ENCODE results near the gene UBL3. TPM values are rescaled to one million over a fixed set of nuclear protein-coding genes. Genes with fewer than 3 reads are reported as not detected.

UBL3 gene
- total RNA-seq, 1 experiment from 2014 or later = 3.9 TPM

DNA sequence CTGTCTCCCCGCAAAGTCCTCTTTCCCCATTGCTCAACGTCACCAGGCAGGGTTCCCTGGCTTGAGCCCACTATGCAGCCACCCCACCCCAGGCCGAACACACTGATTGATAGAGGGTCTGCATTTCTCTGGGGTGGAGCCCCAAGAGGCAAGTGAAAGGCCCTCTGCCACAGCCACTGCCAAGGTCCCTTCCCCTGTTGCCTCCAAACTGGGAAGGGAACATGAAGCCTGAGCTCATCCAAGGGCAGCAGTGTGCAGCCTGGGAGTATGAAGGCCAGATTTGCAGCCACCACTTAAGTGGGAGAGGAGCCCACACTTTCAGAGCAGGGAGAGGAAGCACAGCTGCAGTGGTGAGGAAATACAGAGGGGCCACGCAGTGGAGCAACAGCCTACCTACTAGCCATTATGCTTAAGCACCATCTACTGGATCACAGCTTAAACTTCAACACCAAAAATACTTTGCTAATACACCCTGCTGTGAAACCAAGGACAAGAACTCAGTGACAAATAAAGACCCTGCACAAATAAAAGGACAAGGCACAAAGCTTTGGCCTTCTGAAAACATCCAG lies 48.6 kb downstream of the UBL3 start:
- DNase-seq = peak; percentile 53
- no peaks in the 10 kb centered on the region for H3K9me2 ChIP-seq (replicated peaks; ENCODE audit: insufficient read depth, low read length)
- H3K36me3 ChIP-seq (ENCODE audit: insufficient read depth, low read length) = no peaks in the 10 kb centered on the region
- H4K20me1 ChIP-seq (ENCODE audit: insufficient read depth, low read depth, low read length) = peaks cover 32% of the 10 kb centered on the region
- H3K79me2 ChIP-seq (ENCODE audit: low read length) = no peaks in the 10 kb centered on the region
- H3K27ac ChIP-seq (ENCODE audit: low read length) = no peak overlapping the region
- no peaks in the 10 kb centered on the region for H3K9me3 ChIP-seq (ENCODE audit: low read length)
- no peak overlapping the region for H3K9ac ChIP-seq (ENCODE audit: low read length)
- no peaks in the 10 kb centered on the region for H3K27me3 ChIP-seq (ENCODE audit: low read length)
- H2AFZ ChIP-seq (ENCODE audit: low read length) = no peak overlapping the region
- H3K4me2 ChIP-seq (ENCODE audit: low read depth, low read length, poor library complexity, severe bottlenecking) = no peak overlapping the region
- no peak overlapping the region for H3K4me3 ChIP-seq (ENCODE audit: low read length)
- H3K4me1 ChIP-seq (ENCODE audit: low read length) = no peaks in the 10 kb centered on the region

DNA sequence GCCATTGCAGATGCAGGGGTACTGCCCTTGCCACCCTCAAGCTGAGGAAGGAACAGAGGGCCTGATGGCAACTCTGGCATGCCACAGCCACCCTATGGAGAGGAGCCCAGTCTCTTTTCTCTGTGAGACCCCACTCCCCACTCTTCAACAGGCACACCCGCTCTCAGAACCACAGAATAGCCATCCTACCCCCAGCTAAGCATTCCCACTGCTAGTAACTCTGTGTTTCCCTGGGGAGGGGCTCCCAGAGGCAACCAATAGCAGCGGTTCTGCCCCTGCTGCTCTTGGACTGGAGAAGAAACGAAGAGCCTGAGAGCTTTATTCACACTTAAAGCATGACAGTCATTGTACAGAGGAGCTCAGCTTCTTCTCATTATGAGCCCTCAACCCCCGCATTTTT lies 49.3 kb downstream of the UBL3 start:
- H3K79me2 ChIP-seq (ENCODE audit: low read length) = no peaks in the 10 kb centered on the region
- no peaks in the 10 kb centered on the region for H3K36me3 ChIP-seq (ENCODE audit: insufficient read depth, low read length)
- H4K20me1 ChIP-seq (ENCODE audit: insufficient read depth, low read depth, low read length) = peaks cover 32% of the 10 kb centered on the region
- H3K9me2 ChIP-seq (replicated peaks; ENCODE audit: insufficient read depth, low read length) = no peaks in the 10 kb centered on the region
- no peaks in the 10 kb centered on the region for H3K9me3 ChIP-seq (ENCODE audit: low read length)
- no peaks in the 10 kb centered on the region for H3K4me1 ChIP-seq (ENCODE audit: low read length)
- H3K27ac ChIP-seq (ENCODE audit: low read length) = no peak overlapping the region
- H3K4me3 ChIP-seq (ENCODE audit: low read length) = no peak overlapping the region
- no peak overlapping the region for H3K4me2 ChIP-seq (ENCODE audit: low read depth, low read length, poor library complexity, severe bottlenecking)
- no peak for DNase-seq
- no peak overlapping the region for H2AFZ ChIP-seq (ENCODE audit: low read length)
- H3K9ac ChIP-seq (ENCODE audit: low read length) = no peak overlapping the region
- H3K27me3 ChIP-seq (ENCODE audit: low read length) = no peaks in the 10 kb centered on the region

DNA sequence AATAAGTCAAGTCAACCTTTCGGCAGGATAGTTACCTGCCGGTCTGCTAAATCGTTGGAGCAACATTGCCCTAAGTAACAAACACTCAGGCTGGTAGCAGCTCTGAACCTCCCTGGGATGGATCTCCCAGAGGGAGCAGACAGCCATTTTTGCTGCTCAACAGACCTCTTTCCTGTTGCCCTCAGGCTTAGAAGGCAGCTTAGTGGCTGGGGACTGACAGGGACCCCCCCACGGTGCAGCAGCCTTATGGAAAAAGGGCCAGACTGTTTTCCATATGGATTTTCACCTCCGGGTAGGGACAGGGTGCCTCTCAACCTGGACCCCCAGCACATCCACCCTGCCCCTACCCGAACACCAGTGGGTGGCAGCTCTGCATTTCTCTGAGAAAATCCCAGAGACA lies 49.7 kb downstream of the UBL3 start:
- no peak for DNase-seq
- H3K9ac ChIP-seq (ENCODE audit: low read length) = no peak overlapping the region
- H3K36me3 ChIP-seq (ENCODE audit: insufficient read depth, low read length) = no peaks in the 10 kb centered on the region
- H3K4me1 ChIP-seq (ENCODE audit: low read length) = no peaks in the 10 kb centered on the region
- H2AFZ ChIP-seq (ENCODE audit: low read length) = no peak overlapping the region
- no peaks in the 10 kb centered on the region for H3K27me3 ChIP-seq (ENCODE audit: low read length)
- no peak overlapping the region for H3K4me2 ChIP-seq (ENCODE audit: low read depth, low read length, poor library complexity, severe bottlenecking)
- no peak overlapping the region for H3K4me3 ChIP-seq (ENCODE audit: low read length)
- peaks cover 32% of the 10 kb centered on the region for H4K20me1 ChIP-seq (ENCODE audit: insufficient read depth, low read depth, low read length)
- H3K79me2 ChIP-seq (ENCODE audit: low read length) = no peaks in the 10 kb centered on the region
- H3K9me3 ChIP-seq (ENCODE audit: low read length) = no peaks in the 10 kb centered on the region
- H3K27ac ChIP-seq (ENCODE audit: low read length) = no peak overlapping the region
- no peaks in the 10 kb centered on the region for H3K9me2 ChIP-seq (replicated peaks; ENCODE audit: insufficient read depth, low read length)

DNA sequence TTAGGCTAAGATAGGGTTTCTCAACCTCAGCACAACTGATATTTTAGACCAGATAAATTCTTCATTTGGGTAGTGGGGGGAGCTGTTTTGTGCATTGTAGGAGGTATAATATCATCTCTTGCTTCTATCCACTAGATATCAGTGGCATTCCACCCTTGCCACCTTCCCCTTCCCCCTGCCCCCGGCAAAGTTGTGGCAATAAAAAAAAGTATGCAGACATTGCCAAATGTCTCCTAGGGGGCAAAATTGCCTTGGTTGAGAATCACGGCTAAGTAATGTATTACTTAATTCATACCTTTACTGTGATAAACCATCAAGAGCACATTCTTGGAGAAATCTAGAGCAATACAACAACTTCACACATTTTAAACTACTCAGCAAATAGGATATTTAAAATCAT lies 51.4 kb downstream of the UBL3 start:
- no peaks in the 10 kb centered on the region for H3K27me3 ChIP-seq (ENCODE audit: low read length)
- H3K4me2 ChIP-seq (ENCODE audit: low read depth, low read length, poor library complexity, severe bottlenecking) = no peak overlapping the region
- H3K4me1 ChIP-seq (ENCODE audit: low read length) = no peaks in the 10 kb centered on the region
- no peak for DNase-seq
- no peaks in the 10 kb centered on the region for H3K9me2 ChIP-seq (replicated peaks; ENCODE audit: insufficient read depth, low read length)
- no peaks in the 10 kb centered on the region for H3K36me3 ChIP-seq (ENCODE audit: insufficient read depth, low read length)
- no peak overlapping the region for H2AFZ ChIP-seq (ENCODE audit: low read length)
- H3K27ac ChIP-seq (ENCODE audit: low read length) = no peak overlapping the region
- H3K9ac ChIP-seq (ENCODE audit: low read length) = no peak overlapping the region
- H3K4me3 ChIP-seq (ENCODE audit: low read length) = no peak overlapping the region
- H3K79me2 ChIP-seq (ENCODE audit: low read length) = no peaks in the 10 kb centered on the region
- H4K20me1 ChIP-seq (ENCODE audit: insufficient read depth, low read depth, low read length) = peaks cover 27% of the 10 kb centered on the region
- H3K9me3 ChIP-seq (ENCODE audit: low read length) = no peaks in the 10 kb centered on the region

- no peaks in the 10 kb centered on the region for H3K36me3 ChIP-seq (ENCODE audit: insufficient read depth, low read length)
- H3K79me2 ChIP-seq (ENCODE audit: low read length) = no peaks in the 10 kb centered on the region
- H3K27me3 ChIP-seq (ENCODE audit: low read length) = 0 out of 2 replicates have a peak, but pooled peaks cover 2% of the 10 kb centered on the region
- peaks cover 21% of the 10 kb centered on the region for H4K20me1 ChIP-seq (ENCODE audit: insufficient read depth, low read depth, low read length)
- DNase-seq = no peak
- no peak overlapping the region for H2AFZ ChIP-seq (ENCODE audit: low read length)
- H3K4me1 ChIP-seq (ENCODE audit: low read length) = no peaks in the 10 kb centered on the region
- H3K9me2 ChIP-seq (replicated peaks; ENCODE audit: insufficient read depth, low read length) = no peaks in the 10 kb centered on the region
- H3K9me3 ChIP-seq (ENCODE audit: low read length) = no peaks in the 10 kb centered on the region
- no peak overlapping the region for H3K4me3 ChIP-seq (ENCODE audit: low read length)
- no peak overlapping the region for H3K9ac ChIP-seq (ENCODE audit: low read length)
- no peak overlapping the region for H3K4me2 ChIP-seq (ENCODE audit: low read depth, low read length, poor library complexity, severe bottlenecking)
- no peak overlapping the region for H3K27ac ChIP-seq (ENCODE audit: low read length)
Observed at GRCh38 chr13:29791997-29792780, 58.2 kb downstream of the UBL3 start.

GRCh38 chr13:29791508-29791907 lies 58.9 kb downstream of the UBL3 start:
- Histone ChIP-seq H3K9me2 (replicated peaks; ENCODE audit: insufficient read depth, low read length) (no peaks in the 10 kb centered on the region), H4K20me1 (ENCODE audit: insufficient read depth, low read depth, low read length) (peaks cover 21% of the 10 kb centered on the region), H3K27me3 (ENCODE audit: low read length) (0 out of 2 replicates have a peak, but pooled peaks cover 2% of the 10 kb centered on the region), H3K9ac (ENCODE audit: low read length) (no peak overlapping the region), H3K9me3 (ENCODE audit: low read length) (no peaks in the 10 kb centered on the region), H3K79me2 (ENCODE audit: low read length) (no peaks in the 10 kb centered on the region), H3K4me1 (ENCODE audit: low read length) (no peaks in the 10 kb centered on the region), H3K36me3 (ENCODE audit: insufficient read depth, low read length) (no peaks in the 10 kb centered on the region), H3K27ac (ENCODE audit: low read length) (no peak overlapping the region), H3K4me3 (ENCODE audit: low read length) (no peak overlapping the region), H3K4me2 (ENCODE audit: low read depth, low read length, poor library complexity, severe bottlenecking) (no peak overlapping the region), H2AFZ (ENCODE audit: low read length) (no peak overlapping the region)
- DNase-seq = no peak

GRCh38 chr13:29786698-29787097 lies 63.7 kb downstream of the UBL3 start:
- Histone ChIP-seq H3K79me2 (ENCODE audit: low read length) (no peaks in the 10 kb centered on the region), H3K9ac (ENCODE audit: low read length) (no peak overlapping the region), H3K9me3 (ENCODE audit: low read length) (no peaks in the 10 kb centered on the region), H4K20me1 (ENCODE audit: insufficient read depth, low read depth, low read length) (peaks cover 23% of the 10 kb centered on the region), H3K36me3 (ENCODE audit: insufficient read depth, low read length) (no peaks in the 10 kb centered on the region), H3K27ac (ENCODE audit: low read length) (no peak overlapping the region), H3K4me3 (ENCODE audit: low read length) (no peak overlapping the region), H2AFZ (ENCODE audit: low read length) (no peak overlapping the region), H3K27me3 (ENCODE audit: low read length) (0 out of 2 replicates have a peak, but pooled peaks cover 2% of the 10 kb centered on the region), H3K4me1 (ENCODE audit: low read length) (no peaks in the 10 kb centered on the region), H3K9me2 (replicated peaks; ENCODE audit: insufficient read depth, low read length) (no peaks in the 10 kb centered on the region), H3K4me2 (ENCODE audit: low read depth, low read length, poor library complexity, severe bottlenecking) (no peak overlapping the region)
- DNase-seq = no peak

DNA sequence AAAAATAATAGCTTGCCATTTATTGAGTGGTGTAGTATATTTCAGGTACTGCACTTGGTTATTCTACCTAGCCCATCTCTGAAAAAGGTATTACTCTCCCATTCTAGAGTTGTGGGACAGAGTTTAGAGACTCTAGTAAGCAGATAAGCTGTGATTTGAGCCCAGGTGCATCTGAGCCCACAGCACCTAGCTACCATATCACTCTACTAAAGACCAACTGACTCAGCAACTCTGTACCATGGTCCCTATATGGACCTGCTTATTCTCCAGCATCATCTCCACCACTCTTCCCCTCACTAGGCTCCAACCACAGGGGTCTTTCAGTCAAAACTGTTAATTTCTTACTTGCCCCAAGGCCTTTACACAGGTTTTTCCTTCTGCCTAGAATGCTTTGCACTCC lies 64.4 kb downstream of the UBL3 start:
- Histone ChIP-seq H3K4me3 (ENCODE audit: low read length) (no peak overlapping the region), H3K9ac (ENCODE audit: low read length) (no peak overlapping the region), H3K36me3 (ENCODE audit: insufficient read depth, low read length) (no peaks in the 10 kb centered on the region), H3K27me3 (ENCODE audit: low read length) (0 out of 2 replicates have a peak, but pooled peaks cover 2% of the 10 kb centered on the region), H3K9me3 (ENCODE audit: low read length) (no peaks in the 10 kb centered on the region), H3K79me2 (ENCODE audit: low read length) (no peaks in the 10 kb centered on the region), H3K4me2 (ENCODE audit: low read depth, low read length, poor library complexity, severe bottlenecking) (no peak overlapping the region), H2AFZ (ENCODE audit: low read length) (no peak overlapping the region), H3K4me1 (ENCODE audit: low read length) (no peaks in the 10 kb centered on the region), H4K20me1 (ENCODE audit: insufficient read depth, low read depth, low read length) (peaks cover 15% of the 10 kb centered on the region), H3K9me2 (replicated peaks; ENCODE audit: insufficient read depth, low read length) (no peaks in the 10 kb centered on the region), H3K27ac (ENCODE audit: low read length) (no peak overlapping the region)
- DNase-seq = no peak

Data from Karpas-422 (cell line).